HG03558 (cell line): ENCODE results near the gene HK1.
"Not testable (repeated sequence)": the region's sequence is repeated elsewhere in the genome, so short reads cannot be mapped to it uniquely, and the experiment has no call there.

Experiments used
- ATAC-seq: cut with Tn5 transposase; IDR thresholded peaks from one replicate; pipeline ENCODE4 v1.9.1; 2021; ENCODE audit warnings: moderate number of reproducible peaks; ENCODE audit not compliant: unreplicated experiment; ENCODE audit errors: extremely low read depth

HK1 gene

DNA sequence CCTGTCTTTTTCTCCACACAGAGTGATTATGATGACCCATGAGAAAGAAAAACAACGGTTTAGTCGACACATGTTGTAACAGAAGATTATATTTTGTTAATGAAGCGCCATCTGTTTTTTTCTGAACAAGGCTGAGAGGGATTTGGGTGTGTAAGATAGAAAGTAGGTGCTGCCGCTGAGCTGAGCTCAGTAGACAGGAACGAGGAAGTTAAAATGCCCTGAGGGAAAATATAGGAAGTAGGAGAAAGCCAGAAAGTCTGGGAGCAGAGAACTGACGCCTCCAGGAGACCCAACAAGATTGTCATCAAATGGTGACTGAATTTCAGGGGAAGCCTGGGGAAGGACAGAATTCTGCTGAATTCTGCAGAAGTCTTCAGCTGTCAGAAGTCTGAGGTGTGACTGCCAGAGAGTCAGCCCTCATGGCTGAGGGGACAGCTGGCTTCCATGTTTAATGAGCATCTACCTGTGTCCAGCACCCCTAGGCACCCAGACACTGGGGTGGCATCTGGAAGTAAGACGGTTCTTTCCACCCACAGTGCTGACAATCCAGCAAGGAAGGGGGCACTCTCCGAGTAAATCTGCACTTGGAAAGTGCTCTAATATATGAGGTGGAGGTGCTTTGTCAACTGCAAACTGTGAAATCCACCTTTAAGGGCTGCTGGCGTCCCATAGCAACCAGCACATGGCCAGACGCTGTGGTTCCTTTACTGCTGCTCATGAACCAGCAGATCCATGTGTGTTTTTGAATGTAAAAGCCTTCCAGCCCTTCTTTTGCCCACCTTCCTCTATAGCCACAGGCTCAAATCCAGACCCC lies 160.4 kb downstream of the HK1 start:
- ATAC-seq, result no peak

DNA sequence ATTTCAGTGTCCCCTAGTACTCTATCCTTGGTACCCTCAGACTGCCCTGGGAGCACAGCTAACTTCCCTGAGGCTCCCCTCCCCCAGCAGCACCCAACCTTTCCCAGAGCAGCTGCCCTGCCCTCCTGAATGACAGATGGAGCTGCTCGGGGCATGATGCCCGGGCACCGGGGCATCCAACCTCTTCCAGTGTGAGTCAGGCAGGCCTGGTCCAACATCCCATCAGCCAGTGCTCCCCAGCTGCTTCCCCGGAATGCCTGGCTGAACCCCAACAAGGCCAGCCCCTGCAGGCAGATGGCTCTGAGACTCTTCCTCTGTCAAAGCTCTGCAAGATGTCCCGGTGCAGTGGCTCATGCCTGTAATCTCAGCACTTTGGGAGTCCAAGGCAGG lies 161.0 kb downstream of the HK1 start:
- no peak for ATAC-seq

DNA sequence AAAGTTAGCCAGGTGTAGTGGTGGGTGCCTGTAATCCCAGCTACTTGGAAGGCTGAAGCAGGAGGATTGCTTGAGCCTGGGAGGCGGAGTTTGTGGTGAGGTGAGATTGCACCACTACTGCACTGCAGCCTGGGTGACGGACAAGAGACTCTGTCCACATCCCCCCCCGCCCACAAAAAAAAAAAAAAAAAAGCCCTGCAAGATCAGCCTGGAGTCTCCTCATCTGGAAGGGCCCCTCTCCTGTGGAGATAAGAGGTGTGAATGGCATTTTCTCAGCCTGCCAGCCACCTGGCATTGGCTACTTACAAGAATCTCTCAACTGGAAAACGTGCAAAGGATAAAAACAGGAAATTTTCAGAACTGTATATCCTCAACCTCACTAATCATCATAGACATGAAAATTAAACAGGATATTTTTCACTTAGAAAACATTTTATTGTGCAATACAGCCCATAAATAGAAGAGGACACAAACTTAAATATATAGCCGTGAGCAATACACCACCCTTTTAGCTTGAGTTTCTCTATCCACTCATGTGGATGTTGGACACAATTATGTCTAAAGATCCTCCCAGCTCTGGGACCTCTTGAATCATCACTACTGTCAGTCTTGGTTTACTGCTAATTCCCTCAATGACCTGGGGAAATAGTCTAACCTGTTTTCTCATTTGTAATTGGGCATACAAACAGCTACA lies 161.7 kb downstream of the HK1 start:
- no peak for ATAC-seq

DNA sequence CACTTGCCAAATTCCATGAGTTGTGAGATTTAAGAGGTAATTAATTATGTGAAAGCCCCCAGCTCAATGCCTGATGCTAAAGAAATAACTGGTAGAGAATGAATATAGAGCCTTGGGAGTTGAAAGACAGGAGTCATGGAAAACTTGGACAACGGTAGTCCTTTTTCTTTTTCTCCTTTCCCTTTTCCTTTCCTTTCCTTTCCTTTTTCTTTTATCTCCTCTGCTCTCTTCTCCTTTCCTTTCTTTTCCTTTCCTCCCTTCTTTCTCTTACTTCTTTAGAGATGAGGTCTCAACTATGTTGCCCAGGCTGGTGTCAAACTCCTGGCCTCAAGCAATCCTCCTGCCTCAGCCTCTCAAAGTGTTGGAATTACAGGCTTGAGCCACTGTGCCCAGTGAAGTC lies 165.1 kb downstream of the HK1 start:
- ATAC-seq, result no peak

DNA sequence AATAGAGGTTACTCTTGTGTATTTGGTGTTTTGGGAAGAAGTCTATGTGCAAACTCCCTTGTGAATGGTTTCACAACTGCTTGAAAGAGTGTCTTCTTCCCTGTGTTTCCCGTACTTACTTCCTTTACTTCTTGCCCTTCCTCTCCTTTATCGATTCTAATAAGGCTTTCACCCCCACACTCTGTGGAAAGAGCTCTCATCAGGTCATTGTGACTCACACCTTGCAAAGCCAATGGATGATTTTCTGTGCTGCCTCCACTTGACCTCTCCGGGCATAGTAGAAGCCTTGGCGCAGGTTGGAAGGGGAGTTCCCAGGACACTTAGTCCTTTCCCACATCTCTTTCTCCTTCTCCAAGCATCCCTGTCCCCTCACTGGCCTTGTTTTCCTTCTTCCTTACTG lies 166.7 kb downstream of the HK1 start:
- no peak for ATAC-seq

DNA sequence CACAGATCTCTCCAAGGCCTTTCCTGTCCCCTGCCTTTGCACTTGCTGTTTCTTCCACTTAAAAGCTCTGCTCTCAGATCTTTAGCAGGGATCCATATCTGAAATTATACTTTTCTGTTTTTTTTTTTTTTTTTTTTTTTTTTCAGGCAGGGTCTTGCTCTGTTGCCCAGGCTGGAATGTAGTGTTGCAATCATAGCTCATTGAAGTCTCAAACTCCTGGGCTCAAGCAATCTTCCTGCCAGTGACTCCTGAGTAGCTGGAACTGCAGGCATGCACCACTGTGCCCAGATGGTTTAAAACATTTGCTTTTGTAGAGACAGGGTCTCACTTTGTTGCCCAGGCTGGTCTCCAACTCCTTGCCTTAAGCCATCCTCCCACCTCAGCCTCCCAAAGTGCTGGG lies 167.9 kb downstream of the HK1 start:
- ATAC-seq, result no peak

DNA sequence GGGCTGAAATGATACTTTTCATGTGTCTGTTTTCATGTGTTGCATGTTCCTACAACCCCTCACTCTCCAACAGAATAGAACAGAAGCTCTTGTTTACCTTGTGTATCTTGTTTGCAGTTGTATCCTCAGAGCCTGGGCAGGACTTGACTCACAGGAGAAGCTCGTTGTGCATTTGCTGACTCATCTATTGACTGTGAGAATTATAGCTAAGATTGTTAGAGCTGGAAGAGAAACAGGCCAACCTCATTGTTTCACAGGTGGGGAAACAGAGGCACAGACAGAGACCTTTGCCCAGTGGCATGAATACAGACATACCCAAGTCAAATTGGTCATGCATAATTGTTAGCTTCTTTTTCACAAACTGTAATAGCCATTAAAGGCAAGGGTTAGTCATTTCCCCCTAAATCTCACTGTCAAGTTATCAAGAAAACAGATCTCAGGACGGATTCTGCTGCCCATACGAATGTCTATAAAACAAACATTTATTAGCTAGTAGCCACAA lies 168.4 kb downstream of the HK1 start:
- ATAC-seq, result no peak

DNA sequence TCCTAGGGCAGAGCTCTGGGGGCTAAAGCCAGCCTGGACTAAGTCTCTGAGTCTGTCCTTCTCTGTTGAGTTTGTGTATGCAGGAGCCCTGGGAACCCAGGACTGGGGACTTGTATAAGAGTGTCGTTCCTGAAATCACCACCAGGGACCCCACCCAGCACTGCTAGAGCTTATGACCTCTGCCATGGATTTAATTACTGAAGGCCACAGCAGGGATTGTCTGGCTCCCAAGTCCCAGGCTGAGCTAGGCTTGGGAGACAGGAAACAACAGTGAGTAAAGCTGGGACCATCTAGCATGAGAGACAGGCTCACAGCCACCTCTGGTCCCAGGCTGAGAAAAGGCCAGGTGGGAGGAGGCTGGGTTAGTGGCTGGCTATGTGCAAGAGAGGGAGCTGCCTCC lies 171.5 kb downstream of the HK1 start:
- ATAC-seq, result no peak

DNA sequence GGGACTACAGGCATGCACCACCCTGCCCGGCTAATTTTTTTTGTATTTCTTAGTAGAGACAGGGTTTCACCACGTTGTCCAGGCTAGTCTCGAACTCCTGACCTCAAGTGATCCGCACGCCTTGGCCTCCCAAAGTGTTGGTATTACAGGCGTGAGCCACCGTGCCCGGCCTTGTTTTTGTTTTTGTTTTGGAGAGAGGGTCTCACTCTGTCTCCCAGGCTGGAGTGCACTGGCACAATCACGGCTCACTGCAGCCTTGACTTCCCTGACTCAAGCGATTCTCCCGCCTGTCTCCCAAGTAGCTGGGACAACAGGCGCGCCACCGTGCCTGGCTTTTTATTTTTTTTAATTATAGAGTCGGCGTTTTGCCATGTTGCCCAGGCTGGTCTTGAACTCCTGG lies 172.1 kb downstream of the HK1 start:
- not testable (repeated sequence) for ATAC-seq

DNA sequence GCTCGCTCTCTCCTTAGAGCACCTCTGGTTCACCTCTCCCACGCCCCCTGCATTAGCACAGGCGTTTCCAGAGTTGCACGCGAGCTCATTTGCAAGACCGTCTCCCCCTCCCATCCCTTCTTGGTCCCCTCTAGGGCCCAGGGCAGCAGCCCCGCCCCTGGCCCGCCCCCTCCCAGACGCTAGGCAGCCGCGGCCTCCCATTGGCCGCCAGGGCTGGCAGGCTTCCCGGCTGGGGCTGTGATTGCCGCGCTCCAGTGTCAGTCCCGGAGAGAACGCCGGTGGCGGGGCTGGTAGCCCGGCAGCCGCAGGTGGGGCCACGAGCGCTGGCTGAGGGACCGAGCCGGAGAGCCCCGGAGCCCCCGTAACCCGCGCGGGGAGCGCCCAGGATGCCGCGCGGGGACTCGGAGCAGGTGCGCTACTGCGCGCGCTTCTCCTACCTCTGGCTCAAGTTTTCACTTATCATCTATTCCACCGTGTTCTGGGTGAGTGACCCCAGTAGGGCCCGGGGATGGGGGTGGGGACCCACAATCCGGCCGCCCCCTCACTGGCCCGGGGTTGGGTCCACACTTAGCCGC lies 173.0 kb downstream of the HK1 start, which contains the start of gene TSPAN15:
Gene TSPAN15, plus strand, starts transcription at position 257 of the 575 bp plus-strand sequence. Its CDS starts 130 bp downstream, at position 387.
- ATAC-seq, result peak; percentile 43
